Measurements from ENCODE around the gene RPL36AL. TPM values are rescaled to one million over a fixed set of nuclear protein-coding genes. Genes with fewer than 3 reads are reported as not detected.

The RPL36AL gene
- polyA plus RNA-seq, 1 experiment: 295 TPM

DNA sequence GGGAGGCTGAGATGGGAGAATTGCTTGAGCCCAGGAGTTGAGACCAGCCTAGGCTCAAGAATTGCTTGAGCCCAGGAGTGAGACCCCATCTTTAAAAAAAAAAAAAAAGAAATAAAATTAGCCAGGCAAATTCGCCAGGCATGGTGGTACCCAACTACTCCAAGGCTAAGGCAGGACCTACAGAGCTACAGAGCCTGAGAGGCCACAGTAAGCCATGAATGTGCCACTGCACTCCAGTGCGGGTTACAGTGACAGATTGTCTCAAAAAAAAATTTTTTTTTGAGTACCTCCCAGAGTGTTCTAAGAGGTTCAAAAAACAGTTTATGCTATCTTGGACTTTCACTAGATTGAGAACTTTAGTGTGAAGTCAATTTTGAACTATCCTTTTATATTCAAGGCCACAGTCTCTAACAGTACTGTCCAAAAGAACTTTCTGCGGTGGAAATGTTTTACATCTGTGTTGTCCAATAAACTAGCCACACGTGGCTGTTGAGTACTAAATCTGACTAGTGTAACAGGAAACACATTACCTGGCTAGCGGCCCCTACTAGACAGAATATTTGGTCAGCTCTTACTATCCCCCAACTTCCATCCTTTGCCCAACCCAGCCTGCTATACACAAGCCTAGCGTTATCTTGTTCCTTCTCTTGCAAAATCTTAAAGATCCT is 2.4 kb downstream of the RPL36AL start:
- no peak for TF ChIP-seq CTCF (IDR thresholded peaks at IDR 0.05; ENCODE audit: low read depth, low read length)
- Histone ChIP-seq H3K9me3 (ENCODE audit: control insufficient read depth, insufficient read depth, low read length) (no peaks in the 10 kb centered on the region; the same call in 1 of the 2 replicates), H3K27me3 (ENCODE audit: control insufficient read depth, insufficient read depth, low read length) (no peaks in the 10 kb centered on the region), H3K4me3 (ENCODE audit: low read depth, low read length) (no peak overlapping the region), H3K27ac (ENCODE audit: low read depth, low read length) (peak overlapping the region; percentile 72)
- CTCF ChIA-PET: interaction anchor here (0.7 to 1.4 kb wide), 3 partner anchors 16 to 31 kb away, joined by 4 to 8 read pairs (median 8); partner anchors contain the start of gene RPS29
- no peak for DNase-seq (ENCODE audit: low read depth, low spot score)
- POLR2A ChIA-PET: interaction anchor here (0.7 to 1.0 kb wide), 2 partner anchors 15 to 19 kb away, joined by 3 to 4 read pairs; partner anchors contain the start of gene LRR1

DNA sequence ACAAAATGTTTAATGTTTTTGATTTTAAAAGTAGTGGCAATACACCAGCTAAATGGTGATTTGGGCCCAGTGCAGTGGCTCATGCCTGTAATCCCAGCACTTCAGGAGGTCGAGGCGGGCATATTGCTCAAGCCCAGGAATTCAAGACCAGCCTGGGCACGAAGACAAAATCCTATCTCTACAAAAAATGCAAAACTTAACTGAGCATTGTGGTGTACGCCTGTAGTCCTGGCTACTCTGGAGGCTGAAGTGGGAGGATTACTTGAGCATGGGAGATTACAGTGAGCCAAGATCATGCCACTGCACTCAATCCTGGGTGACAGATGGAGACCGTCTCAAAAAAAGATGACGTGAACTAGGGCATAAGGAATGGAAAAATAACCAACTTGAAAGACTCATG is 4.7 kb downstream of the RPL36AL start:
- Histone ChIP-seq H3K27ac (ENCODE audit: low read depth, low read length) (no peak overlapping the region), H3K9me3 (ENCODE audit: control insufficient read depth, insufficient read depth, low read length) (no peaks in the 10 kb centered on the region), H3K4me3 (ENCODE audit: low read depth, low read length) (no peak overlapping the region), H3K27me3 (ENCODE audit: control insufficient read depth, insufficient read depth, low read length) (no peaks in the 10 kb centered on the region)
- no peak for DNase-seq (ENCODE audit: low read depth, low spot score)
- no peak for TF ChIP-seq CTCF (IDR thresholded peaks at IDR 0.05; ENCODE audit: low read depth, low read length)
- CTCF ChIA-PET: interaction anchor here (0.8 kb wide), 1 partner anchor 154 kb away, joined by 5 read pairs; no protein-coding TSS in a partner anchor
- POLR2A ChIA-PET: no interaction called here

- no peak for DNase-seq (ENCODE audit: low read depth, low spot score)
- no peaks in the 10 kb centered on the region for H3K9me3 ChIP-seq (ENCODE audit: control insufficient read depth, insufficient read depth, low read length)
- no peak for TF ChIP-seq CTCF (IDR thresholded peaks at IDR 0.05; ENCODE audit: low read depth, low read length)
- no peak overlapping the region for H3K27ac ChIP-seq (ENCODE audit: low read depth, low read length)
- no peak overlapping the region for H3K4me3 ChIP-seq (ENCODE audit: low read depth, low read length)
- POLR2A ChIA-PET: no interaction called here
- CTCF ChIA-PET: no interaction called here
- H3K27me3 ChIP-seq (ENCODE audit: control insufficient read depth, insufficient read depth, low read length): no peaks in the 10 kb centered on the region
Observed at GRCh38 chr14:49614196-49614595, 6.2 kb downstream of the RPL36AL start.

DNA sequence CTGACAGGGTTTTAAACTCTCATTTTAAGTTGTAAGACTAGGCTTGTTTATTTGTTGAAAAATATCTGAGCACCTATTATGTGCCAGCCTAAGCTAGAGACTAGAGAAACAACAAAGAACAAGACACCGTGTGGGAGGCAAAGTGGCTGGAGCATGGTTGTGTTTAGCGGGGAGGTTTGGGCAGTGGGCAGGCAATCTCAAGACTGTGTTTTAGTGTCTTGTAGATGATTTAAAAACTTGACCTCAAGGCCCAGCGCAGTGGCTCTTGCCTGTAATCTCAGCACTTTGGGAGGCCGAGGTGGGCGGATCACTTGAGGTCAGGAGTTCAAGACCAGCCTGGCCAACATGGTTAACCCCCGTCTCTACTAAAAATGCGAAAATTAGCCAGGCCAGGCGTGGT is 7.8 kb downstream of the RPL36AL start:
- POLR2A ChIA-PET: interaction anchor here (0.9 kb wide), 1 partner anchor 8 kb away, joined by 4 read pairs; the partner anchor contains the start of genes MGAT2 and RPL36AL
- no peaks in the 10 kb centered on the region for H3K9me3 ChIP-seq (ENCODE audit: control insufficient read depth, insufficient read depth, low read length)
- CTCF ChIA-PET: interaction anchor here (0.7 kb wide), 1 partner anchor 21 kb away, joined by 3 read pairs; no protein-coding TSS in a partner anchor
- no peak for DNase-seq (ENCODE audit: low read depth, low spot score)
- no peak overlapping the region for H3K27ac ChIP-seq (ENCODE audit: low read depth, low read length)
- H3K4me3 ChIP-seq (ENCODE audit: low read depth, low read length): no peak overlapping the region
- no peaks in the 10 kb centered on the region for H3K27me3 ChIP-seq (ENCODE audit: control insufficient read depth, insufficient read depth, low read length)
- no peak for TF ChIP-seq CTCF (IDR thresholded peaks at IDR 0.05; ENCODE audit: low read depth, low read length)

- H3K9me3 ChIP-seq (ENCODE audit: control insufficient read depth, insufficient read depth, low read length): no peaks in the 10 kb centered on the region
- TF ChIP-seq CTCF (IDR thresholded peaks at IDR 0.05; ENCODE audit: low read depth, low read length): no peak
- no peak overlapping the region for H3K27ac ChIP-seq (ENCODE audit: low read depth, low read length)
- no peak overlapping the region for H3K4me3 ChIP-seq (ENCODE audit: low read depth, low read length)
- H3K27me3 ChIP-seq (ENCODE audit: control insufficient read depth, insufficient read depth, low read length): no peaks in the 10 kb centered on the region
- CTCF ChIA-PET: interaction anchor here (0.7 kb wide), 1 partner anchor 22 kb away, joined by 3 read pairs; no protein-coding TSS in a partner anchor
- no peak for DNase-seq (ENCODE audit: low read depth, low spot score)
- POLR2A ChIA-PET: interaction anchor here (0.9 kb wide), 1 partner anchor 8 kb away, joined by 4 read pairs; the partner anchor contains the start of genes MGAT2 and RPL36AL
Observed at GRCh38 chr14:49612251-49612650, 8.2 kb downstream of the RPL36AL start.
